ENCODE data around the gene MAP2K5. TPM values are rescaled to one million over a fixed set of nuclear protein-coding genes. Genes with fewer than 3 reads are reported as not detected.

Gene MAP2K5
- total and polyA plus RNA-seq, 8 donors = 1.8 to 94.6 (median 11.1) TPM

- DNase-seq = no peak
- Histone ChIP-seq H3K27me3 (peaks cover 16 to 43% (median 42%) of the 10 kb centered on the region in 3 donors), H3K9me3 (no peaks in the 10 kb centered on the region), H3K36me3 (no peaks in the 10 kb centered on the region), H3K4me3 (no peak overlapping the region), H3K4me1 (peaks cover 50 to 71% (median 62%) of the 10 kb centered on the region in 4 donors), H3K27ac (no peak overlapping the region)
- no peak for TF ChIP-seq POLR2A (IDR thresholded peaks at IDR 0.05)
- no peak for TF ChIP-seq EP300 (IDR thresholded peaks at IDR 0.05)
- TF ChIP-seq POLR2AphosphoS5 (IDR thresholded peaks at IDR 0.05) = no peak
- TF ChIP-seq CTCF (IDR thresholded peaks at IDR 0.05) = no peak
- WGBS, 5 donors = 70 to 84% (median 76%) methylated on average over 2 of the region's 2 CpGs
- intact Hi-C loops (cut with DNase I; ENCODE audit: low total_unique reads) = no loop called here
Measured at GRCh38 chr15:67836955-67837354, 294.5 kb downstream of the MAP2K5 start.

- WGBS, 5 donors = 7 to 15% (median 10%) methylated on average over 25 of the region's 25 CpGs
- Histone ChIP-seq H3K4me3 (peak overlapping the region; percentile 69 to 87 (median 74)), H3K27ac (peak overlapping the region; percentile 44 to 99 (median 97)), H3K4me1 (peaks cover 37 to 54% (median 46%) of the 10 kb centered on the region in 4 donors), H3K27me3 (peaks cover 0 to 24% (median 23%) of the 10 kb centered on the region in 3 donors), H3K9me3 (no peaks in the 10 kb centered on the region), H3K36me3 (no peaks in the 10 kb centered on the region)
- TF ChIP-seq CTCF (IDR thresholded peaks at IDR 0.05) = peak in 1 of 7 experiments; percentile 24
- peak in 1 of 3 donors; percentile 35 for TF ChIP-seq POLR2AphosphoS5 (IDR thresholded peaks at IDR 0.05)
- no peak for TF ChIP-seq POLR2A (IDR thresholded peaks at IDR 0.05)
- no peak for TF ChIP-seq EP300 (IDR thresholded peaks at IDR 0.05)
- peak; percentile 76 to 86 for DNase-seq
- intact Hi-C loops (cut with DNase I; ENCODE audit: low total_unique reads) = no loop called here
Measured at GRCh38 chr15:67838789-67839332, 296.4 kb downstream of the MAP2K5 start.

- peak overlapping the region; percentile 69 to 87 (median 74) for H3K4me3 ChIP-seq
- intact Hi-C loops (cut with DNase I; ENCODE audit: low total_unique reads) = no loop called here
- H3K27ac ChIP-seq = peak overlapping the region; percentile 41 to 99 (median 97)
- H3K9me3 ChIP-seq = no peaks in the 10 kb centered on the region
- TF ChIP-seq EP300 (IDR thresholded peaks at IDR 0.05) = no peak
- no peak for TF ChIP-seq POLR2AphosphoS5 (IDR thresholded peaks at IDR 0.05)
- no peak for TF ChIP-seq POLR2A (IDR thresholded peaks at IDR 0.05)
- TF ChIP-seq CTCF (IDR thresholded peaks at IDR 0.05) = no peak
- H3K27me3 ChIP-seq = peaks cover 0 to 17% (median 17%) of the 10 kb centered on the region in 3 donors
- 0 to 2% (median 1%) methylated on average over 12 of the region's 12 CpGs for WGBS, 5 donors
- DNase-seq = peak in 1 of 2 donors; percentile 68
- H3K4me1 ChIP-seq = peaks cover 30 to 50% (median 41%) of the 10 kb centered on the region in 4 donors
- H3K36me3 ChIP-seq = no peaks in the 10 kb centered on the region
Measured at GRCh38 chr15:67839499-67839928, 297.0 kb downstream of the MAP2K5 start.

GRCh38 chr15:67839929-67840748 lies 297.6 kb downstream of the MAP2K5 start, which contains the start of gene RNU6-1:
Gene RNU6-1 (minus strand): TSS chr15:67840045.
- DNase-seq = peak; percentile 95 to 98
- WGBS, 5 donors = 0 to 2% (median 1%) methylated on average over 42 to 62 of the region's 62 CpGs
- H3K27me3 ChIP-seq = peaks cover 0 to 11% (median 10%) of the 10 kb centered on the region in 3 donors
- peak within 1 kb of the TSS; percentile 69 to 87 (median 74) for H3K4me3 ChIP-seq
- intact Hi-C loops (cut with DNase I; ENCODE audit: low total_unique reads) = no loop called here
- peak within 1 kb of the TSS; percentile 94 to 99 (median 97) for H3K27ac ChIP-seq
- H3K36me3 ChIP-seq = no peaks in the 10 kb centered on the region
- H3K4me1 ChIP-seq = peaks cover 24 to 44% (median 35%) of the 10 kb centered on the region in 4 donors
- no peaks in the 10 kb centered on the region for H3K9me3 ChIP-seq
- TF ChIP-seq POLR2AphosphoS5 (IDR thresholded peaks at IDR 0.05) = peak; percentile 83 to 92 (median 90)
- peak in 2 of 4 donors; percentile 7 to 36 for TF ChIP-seq POLR2A (IDR thresholded peaks at IDR 0.05)
- TF ChIP-seq EP300 (IDR thresholded peaks at IDR 0.05) = no peak
- TF ChIP-seq CTCF (IDR thresholded peaks at IDR 0.05) = no peak
